SH-SY5Y (cell line): ENCODE results near the gene ST8SIA5.

ENCODE experiments used
- GATA2 ChIP-seq: IDR thresholded peaks from 2 replicates; pipeline ENCODE4 v1.6.1; 2011; ENCODE audit warnings: mild to moderate bottlenecking, low read depth, low read length
- GATA3 ChIP-seq: IDR thresholded peaks from 2 replicates; pipeline ENCODE4 v1.6.1; 2011; ENCODE audit warnings: low read depth, mild to moderate bottlenecking, low read length, moderate library complexity

DNA sequence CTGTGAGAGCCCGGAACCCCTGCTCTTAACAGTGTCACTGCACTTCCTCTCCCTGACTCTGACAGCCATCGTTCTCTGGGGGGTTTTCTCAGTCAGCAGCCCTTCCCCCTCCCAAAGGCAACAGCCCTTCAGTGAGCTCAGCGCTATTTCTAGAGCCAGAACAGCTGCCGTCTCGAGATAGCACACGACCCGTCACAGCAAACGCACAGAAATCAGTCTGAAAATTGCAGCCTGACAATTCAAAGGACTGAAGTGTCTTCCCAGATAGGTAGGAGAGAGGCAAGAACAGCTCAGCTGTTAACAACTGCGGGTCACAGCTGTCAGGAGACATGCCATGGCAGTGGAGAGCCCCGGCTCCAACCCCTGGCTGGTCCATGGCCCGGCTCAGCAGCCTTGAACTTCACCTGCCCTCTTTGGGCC lies 45.4 kb downstream of the ST8SIA5 start:
- TF ChIP-seq GATA2 (no peak), GATA3 (no peak)
